ENCODE data around the gene DDX24.

Gene DDX24

GRCh38 chr14:94113908-94114588 is 33.0 kb upstream of the DDX24 start:
- no peak for TF ChIP-seq CTCF (IDR thresholded peaks at IDR 0.05)
- TF ChIP-seq ZFX (IDR thresholded peaks at IDR 0.05; ENCODE audit: borderline replicate concordance) = no peak
- no peak overlapping the region for H3K27ac ChIP-seq

GRCh38 chr14:94113490-94113889 is 32.5 kb upstream of the DDX24 start:
- no peak for TF ChIP-seq CTCF (IDR thresholded peaks at IDR 0.05)
- TF ChIP-seq ZFX (IDR thresholded peaks at IDR 0.05; ENCODE audit: borderline replicate concordance) = no peak
- no peak overlapping the region for H3K27ac ChIP-seq

GRCh38 chr14:94113073-94113472 is 32.1 kb upstream of the DDX24 start:
- no peak for TF ChIP-seq ZFX (IDR thresholded peaks at IDR 0.05; ENCODE audit: borderline replicate concordance)
- no peak for TF ChIP-seq CTCF (IDR thresholded peaks at IDR 0.05)
- no peak overlapping the region for H3K27ac ChIP-seq

GRCh38 chr14:94112513-94113063 is 31.6 kb upstream of the DDX24 start:
- TF ChIP-seq ZFX (IDR thresholded peaks at IDR 0.05; ENCODE audit: borderline replicate concordance) = no peak
- no peak for TF ChIP-seq CTCF (IDR thresholded peaks at IDR 0.05)

GRCh38 chr14:94111276-94112095 is 30.5 kb upstream of the DDX24 start:
- no peak overlapping the region for H3K27ac ChIP-seq

More at GRCh38 chr14:94112513-94113063, 31.6 kb upstream of the DDX24 start:
- no peak overlapping the region for H3K27ac ChIP-seq

GRCh38 chr14:94110552-94111181 is 29.7 kb upstream of the DDX24 start, which contains the start of gene IFI27:
IFI27 (plus strand) TSS chr14:94110736.
- TF ChIP-seq CTCF (IDR thresholded peaks at IDR 0.05) (no peak), ZFX (IDR thresholded peaks at IDR 0.05; ENCODE audit: borderline replicate concordance) (no peak)
- H3K27ac ChIP-seq = no peak within 1 kb of the TSS

More at GRCh38 chr14:94111276-94112095, 30.5 kb upstream of the DDX24 start:
- TF ChIP-seq ZFX (IDR thresholded peaks at IDR 0.05; ENCODE audit: borderline replicate concordance) = no peak

- no peak overlapping the region for H3K27ac ChIP-seq
- no peak for TF ChIP-seq CTCF (IDR thresholded peaks at IDR 0.05)
- no peak for TF ChIP-seq ZFX (IDR thresholded peaks at IDR 0.05; ENCODE audit: borderline replicate concordance)
Observed at GRCh38 chr14:94109915-94110250, 28.9 kb upstream of the DDX24 start.
